Stimulated activated CD8-positive, alpha-beta memory T cell treated with anti-CD3 and anti-CD28 coated beads, Interleukin-15, amount 100 ng/mL, for 24 hours (primary cell): ENCODE measurements around the gene ARPP19.
"Not testable (repeated sequence)": the region's sequence is repeated elsewhere in the genome, so short reads cannot be mapped to it uniquely, and the experiment has no call there.

Source experiments
- DNase-seq: peaks from one replicate; pipeline ENCODE4 v3.0.0-alpha.2; 2020; ENCODE audit warnings: low read depth

ARPP19 gene

GRCh38 chr15:52512869-52513268, 56.0 kb downstream of the ARPP19 start:
- not testable (repeated sequence) for DNase-seq

- no peak for DNase-seq
These were observed 57.7 kb downstream of the ARPP19 start for GRCh38 chr15:52511084-52511483.

GRCh38 chr15:52509500-52510245, 59.2 kb downstream of the ARPP19 start:
- DNase-seq, result no peak

- DNase-seq, result no peak
These were observed 62.3 kb downstream of the ARPP19 start for GRCh38 chr15:52506549-52506948.

GRCh38 chr15:52505151-52505550, 63.7 kb downstream of the ARPP19 start:
- no peak for DNase-seq

- no peak for DNase-seq
These were observed 64.9 kb downstream of the ARPP19 start for GRCh38 chr15:52503788-52504496.

- DNase-seq, result no peak
These were observed 66.2 kb downstream of the ARPP19 start for GRCh38 chr15:52502608-52503007.

GRCh38 chr15:52499506-52499905, 69.3 kb downstream of the ARPP19 start:
- no peak for DNase-seq

GRCh38 chr15:52498706-52499105, 70.1 kb downstream of the ARPP19 start:
- no peak for DNase-seq
